ENCODE data around the gene AP5B1. TPM values are rescaled to one million over a fixed set of nuclear protein-coding genes. Genes with fewer than 3 reads are reported as not detected.

The AP5B1 gene
- total RNA-seq, 5 donors from 2014 or later (not counting 1 experiment from before 2014, with no cell fraction given), result 17.7 to 31.6 (median 30.1) TPM

DNA sequence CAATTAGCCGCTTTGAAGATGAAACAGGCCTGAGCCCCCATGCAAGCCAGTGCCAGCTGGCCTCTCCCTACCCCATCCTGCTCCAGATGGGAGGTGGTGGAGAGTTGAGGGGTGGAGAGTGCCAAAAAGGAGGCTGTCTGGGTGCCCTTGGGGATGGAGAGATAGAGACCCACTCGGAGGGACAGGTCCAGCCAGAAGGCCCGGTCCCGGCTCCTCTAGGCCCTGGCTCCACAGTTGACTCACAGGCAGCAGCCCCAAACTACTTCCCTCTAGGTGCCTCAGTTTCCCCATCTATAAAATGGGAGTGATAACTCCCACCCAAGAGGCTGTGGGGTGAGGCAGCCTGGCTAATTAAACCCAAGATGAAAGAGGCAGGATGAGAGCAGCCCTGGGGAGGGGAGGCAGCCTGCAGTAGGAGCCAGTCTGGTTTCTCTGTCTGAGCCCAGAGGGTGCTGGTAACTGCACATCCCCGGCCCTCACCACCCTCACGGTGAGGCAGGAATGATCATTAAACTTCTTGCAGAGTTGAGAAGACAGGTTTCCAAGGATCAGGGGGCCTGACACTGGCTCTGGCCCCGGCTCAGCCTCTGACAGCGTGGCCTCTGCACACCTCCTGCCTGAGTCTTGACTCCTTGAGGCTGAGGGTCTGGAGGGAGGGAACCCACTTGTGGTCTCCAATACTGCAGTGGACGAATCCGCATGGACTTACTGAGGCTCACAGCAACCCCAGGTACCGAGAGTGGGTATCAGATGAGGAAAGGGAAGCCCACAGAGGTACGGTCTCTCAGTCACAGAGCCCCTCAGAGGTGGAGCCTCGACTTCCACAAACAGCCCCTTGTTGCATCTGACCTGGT is 1.4 kb upstream of the AP5B1 start:
- H3K36me3 Mint-ChIP-seq, result no peaks in the 10 kb centered on the region
- H3K4me1 Mint-ChIP-seq, result peaks cover 17 to 31% (median 23%) of the 10 kb centered on the region in 3 donors
- H3K27me3 ChIP-seq (replicated peaks in 1 of 2; ENCODE audit: control insufficient read depth in 2 of 2, extremely low read depth in 1 of 2, insufficient read depth in 2 of 2, low read length in 1 of 2), result peaks cover 0 to 33% of the 10 kb centered on the region in 2 experiments
- H3K4me1 ChIP-seq (ENCODE audit: control insufficient read depth in 1 of 2, extremely low read depth in 1 of 2, insufficient read depth in 2 of 2, low read length in 2 of 2), result peaks cover 5 to 52% of the 10 kb centered on the region in 2 experiments
- H3K4me3 ChIP-seq (ENCODE audit: control insufficient read depth in 1 of 2, extremely low read depth in 1 of 2, low read length in 1 of 2), result no peak overlapping the region
- no peaks in the 10 kb centered on the region for H3K9me3 Mint-ChIP-seq
- 96% methylated on average over 3 of the region's 13 CpGs for WGBS (ENCODE audit: insufficient coverage)
- no peaks in the 10 kb centered on the region for H3K9me3 ChIP-seq
- POLR2A ChIA-PET, result no interaction called here
- ATAC-seq (replicated peaks in 1 of 4) (no peak), DNase-seq (no peak)
- no peak overlapping the region for H3K27ac ChIP-seq (ENCODE audit: low read length)
- no peak overlapping the region for H3K27ac Mint-ChIP-seq
- H3K27me3 Mint-ChIP-seq, result peaks cover 12 to 13% of the 10 kb centered on the region in 2 donors
- H3K4me3 Mint-ChIP-seq, result peak overlapping the region; percentile 37 to 47 (median 42)
- CTCF ChIA-PET, result interaction anchor here in 1 of 2 donors (1.5 kb wide), 1 partner anchor 35 kb away, joined by 8 read pairs; no protein-coding TSS in a partner anchor
- peaks cover 0 to 21% of the 10 kb centered on the region in 2 donors for H3K36me3 ChIP-seq (ENCODE audit: control insufficient read depth in 2 of 2, extremely low read depth in 1 of 2, insufficient read depth in 1 of 2, low read length in 1 of 2)

DNA sequence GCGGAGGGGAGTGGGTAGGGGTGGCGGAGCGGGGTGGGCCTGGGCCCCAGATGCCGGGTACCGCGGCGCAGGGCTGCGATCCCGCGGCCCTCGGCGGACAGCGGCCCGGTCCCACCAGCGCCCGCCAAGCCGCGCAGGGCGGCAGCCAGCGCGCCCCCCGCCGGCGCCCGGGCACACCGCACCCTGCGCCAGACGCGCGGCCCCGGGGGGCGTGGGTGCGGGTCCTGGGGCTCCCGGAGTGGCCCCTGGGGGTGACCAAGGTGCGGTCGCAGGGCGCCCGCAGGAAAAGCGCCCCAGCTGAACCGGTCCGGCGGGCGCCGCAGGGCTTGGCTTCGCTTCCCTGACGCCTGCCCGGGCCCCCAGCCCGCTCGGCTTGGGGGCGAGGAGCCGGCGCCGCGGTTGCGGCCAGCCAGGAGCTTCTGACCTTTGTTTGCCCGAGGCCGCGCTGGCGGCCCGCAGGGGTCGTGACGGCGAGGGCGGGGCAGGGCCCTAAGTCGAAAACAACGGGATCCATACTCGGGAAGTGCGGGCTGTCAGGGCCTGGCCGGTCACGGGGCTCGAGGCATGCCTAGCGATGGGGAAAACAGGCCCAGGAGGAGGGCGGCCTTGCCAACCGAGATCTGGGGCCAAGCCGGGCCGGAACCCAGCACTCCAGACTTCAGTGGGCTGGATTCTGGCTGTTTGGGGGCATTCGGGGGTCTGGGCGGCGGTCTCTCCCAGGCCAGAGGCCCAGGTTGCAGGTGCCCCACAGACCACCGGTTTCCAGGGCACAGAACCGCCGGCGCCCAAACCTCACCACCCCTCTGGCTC is 581 bp upstream of the AP5B1 start:
- peak overlapping the region; percentile 28 to 46 for H3K4me3 ChIP-seq (ENCODE audit: control insufficient read depth in 1 of 2, extremely low read depth in 1 of 2, low read length in 1 of 2)
- ATAC-seq (replicated peaks in 1 of 4), result peak; percentile 50 to 59 (median 55)
- no peak overlapping the region for H3K27ac Mint-ChIP-seq
- POLR2A ChIA-PET, result no interaction called here
- H3K4me1 Mint-ChIP-seq, result peaks cover 17 to 29% (median 27%) of the 10 kb centered on the region in 3 donors
- H3K9me3 Mint-ChIP-seq, result no peaks in the 10 kb centered on the region
- CTCF ChIA-PET, result interaction anchor here in 1 of 2 donors (1.2 to 1.8 kb wide), 4 partner anchors 37 to 159 kb away, joined by 3 to 13 read pairs (median 8); partner anchors contain the start of genes KAT5 and MUS81
- peaks cover 0 to 26% of the 10 kb centered on the region in 2 experiments for H3K27me3 ChIP-seq (replicated peaks in 1 of 2; ENCODE audit: control insufficient read depth in 2 of 2, extremely low read depth in 1 of 2, insufficient read depth in 2 of 2, low read length in 1 of 2)
- H3K27me3 Mint-ChIP-seq, result peaks cover 8 to 10% of the 10 kb centered on the region in 2 donors
- no peaks in the 10 kb centered on the region for H3K9me3 ChIP-seq
- peaks cover 5 to 45% of the 10 kb centered on the region in 2 experiments for H3K4me1 ChIP-seq (ENCODE audit: control insufficient read depth in 1 of 2, extremely low read depth in 1 of 2, insufficient read depth in 2 of 2, low read length in 2 of 2)
- H3K4me3 Mint-ChIP-seq, result peak overlapping the region; percentile 29 to 55 (median 47)
- no peak for DNase-seq
- H3K36me3 Mint-ChIP-seq, result no peaks in the 10 kb centered on the region
- H3K36me3 ChIP-seq (ENCODE audit: control insufficient read depth in 2 of 2, extremely low read depth in 1 of 2, insufficient read depth in 1 of 2, low read length in 1 of 2), result peaks cover 0 to 23% of the 10 kb centered on the region in 2 donors
- WGBS (ENCODE audit: insufficient coverage), result 15% methylated on average over 75 of the region's 83 CpGs
- no peak overlapping the region for H3K27ac ChIP-seq (ENCODE audit: low read length)

- peaks cover 4 to 23% of the 10 kb centered on the region in 2 donors for H3K36me3 ChIP-seq (ENCODE audit: control insufficient read depth in 2 of 2, extremely low read depth in 1 of 2, insufficient read depth in 1 of 2, low read length in 1 of 2)
- H3K9me3 ChIP-seq, result no peaks in the 10 kb centered on the region
- no peaks in the 10 kb centered on the region for H3K36me3 Mint-ChIP-seq
- peak overlapping the region in 1 of 2 donors; percentile 39 for H3K27ac Mint-ChIP-seq
- WGBS (ENCODE audit: insufficient coverage), result 3% methylated on average over 76 of the region's 76 CpGs
- peaks cover 0 to 14% of the 10 kb centered on the region in 2 experiments for H3K27me3 ChIP-seq (replicated peaks in 1 of 2; ENCODE audit: control insufficient read depth in 2 of 2, extremely low read depth in 1 of 2, insufficient read depth in 2 of 2, low read length in 1 of 2)
- peaks cover 2 to 33% of the 10 kb centered on the region in 2 experiments for H3K4me1 ChIP-seq (ENCODE audit: control insufficient read depth in 1 of 2, extremely low read depth in 1 of 2, insufficient read depth in 2 of 2, low read length in 2 of 2)
- CTCF ChIA-PET, result interaction anchor here (0.7 to 2.1 kb wide), 14 partner anchors 10 to 209 kb away, joined by 3 to 13 read pairs (median 4); partner anchors contain the start of genes KAT5 (in 1 of the 2), MUS81 (in 1 of the 2) and RNASEH2C (in 1 of the 2)
- peak overlapping the region; percentile 75 to 80 for H3K4me3 ChIP-seq (ENCODE audit: control insufficient read depth in 1 of 2, extremely low read depth in 1 of 2, low read length in 1 of 2)
- POLR2A ChIA-PET, result interaction anchor here in 1 of 2 donors (0.7 kb wide), 1 partner anchor 25 kb away, joined by 3 read pairs; no protein-coding TSS in a partner anchor
- ATAC-seq (replicated peaks in 1 of 4), result peak; percentile 59 to 66 (median 65)
- peaks cover 1% of the 10 kb centered on the region in 2 donors for H3K27me3 Mint-ChIP-seq
- no peak overlapping the region for H3K27ac ChIP-seq (ENCODE audit: low read length)
- H3K9me3 Mint-ChIP-seq, result no peaks in the 10 kb centered on the region
- H3K4me3 Mint-ChIP-seq, result peak overlapping the region; percentile 78 to 84 (median 83)
- peak; percentile 50 to 84 (median 73) for DNase-seq
- peaks cover 9 to 20% (median 18%) of the 10 kb centered on the region in 3 donors for H3K4me1 Mint-ChIP-seq
Observed at GRCh38 chr11:65779919-65780769, 632 bp downstream of the AP5B1 start.

GRCh38 chr11:65779669-65779918 is 1.2 kb downstream of the AP5B1 start:
- Mint-ChIP-seq H3K27me3 (no peaks in the 10 kb centered on the region), H3K36me3 (no peaks in the 10 kb centered on the region), H3K4me1 (peaks cover 7 to 18% (median 16%) of the 10 kb centered on the region in 3 donors), H3K4me3 (peak overlapping the region; percentile 78 to 84 (median 83)), H3K27ac (no peak overlapping the region), H3K9me3 (no peaks in the 10 kb centered on the region)
- CTCF ChIA-PET, result interaction anchor here (0.9 to 2.1 kb wide), 10 partner anchors 9 to 210 kb away, joined by 3 to 13 read pairs (median 5); partner anchors contain the start of genes KAT5 (in 1 of the 2), MUS81 (in 1 of the 2) and RNASEH2C (in 1 of the 2)
- ATAC-seq (replicated peaks in 1 of 4) (no peak), DNase-seq (no peak)
- peaks cover 4 to 23% of the 10 kb centered on the region in 2 donors for H3K36me3 ChIP-seq (ENCODE audit: control insufficient read depth in 2 of 2, extremely low read depth in 1 of 2, insufficient read depth in 1 of 2, low read length in 1 of 2)
- peak overlapping the region in 1 of 2 donors; percentile 75 for H3K4me3 ChIP-seq (ENCODE audit: control insufficient read depth in 1 of 2, extremely low read depth in 1 of 2, low read length in 1 of 2)
- no peak overlapping the region for H3K27ac ChIP-seq (ENCODE audit: low read length)
- peaks cover 2 to 31% of the 10 kb centered on the region in 2 experiments for H3K4me1 ChIP-seq (ENCODE audit: control insufficient read depth in 1 of 2, extremely low read depth in 1 of 2, insufficient read depth in 2 of 2, low read length in 2 of 2)
- 78% methylated on average over 7 of the region's 12 CpGs for WGBS (ENCODE audit: insufficient coverage)
- H3K9me3 ChIP-seq, result no peaks in the 10 kb centered on the region
- peaks cover 0 to 12% of the 10 kb centered on the region in 2 experiments for H3K27me3 ChIP-seq (replicated peaks in 1 of 2; ENCODE audit: control insufficient read depth in 2 of 2, extremely low read depth in 1 of 2, insufficient read depth in 2 of 2, low read length in 1 of 2)
- POLR2A ChIA-PET, result no interaction called here

- Histone ChIP-seq H3K4me3 (ENCODE audit: control insufficient read depth in 1 of 2, extremely low read depth in 1 of 2, low read length in 1 of 2) (peak overlapping the region in 1 of 2 donors; percentile 75), H3K27ac (ENCODE audit: low read length) (no peak overlapping the region), H3K27me3 (replicated peaks in 1 of 2; ENCODE audit: control insufficient read depth in 2 of 2, extremely low read depth in 1 of 2, insufficient read depth in 2 of 2, low read length in 1 of 2) (peaks cover 0 to 10% of the 10 kb centered on the region in 2 experiments), H3K4me1 (ENCODE audit: control insufficient read depth in 1 of 2, extremely low read depth in 1 of 2, insufficient read depth in 2 of 2, low read length in 2 of 2) (peaks cover 2 to 31% of the 10 kb centered on the region in 2 experiments), H3K36me3 (ENCODE audit: control insufficient read depth in 2 of 2, extremely low read depth in 1 of 2, insufficient read depth in 1 of 2, low read length in 1 of 2) (peaks cover 4 to 23% of the 10 kb centered on the region in 2 donors), H3K9me3 (no peaks in the 10 kb centered on the region)
- peaks cover 7 to 14% (median 13%) of the 10 kb centered on the region in 3 donors for H3K4me1 Mint-ChIP-seq
- no peak for DNase-seq
- no peaks in the 10 kb centered on the region for H3K27me3 Mint-ChIP-seq
- H3K27ac Mint-ChIP-seq, result peak overlapping the region in 1 of 2 donors; percentile 43
- no peaks in the 10 kb centered on the region for H3K9me3 Mint-ChIP-seq
- ATAC-seq (replicated peaks in 1 of 4), result no peak
- no peaks in the 10 kb centered on the region for H3K36me3 Mint-ChIP-seq
- WGBS (ENCODE audit: insufficient coverage), result 99% methylated on average over 20 of the region's 25 CpGs
- ChIA-PET CTCF (interaction anchor here (0.5 to 2.1 kb wide), 11 partner anchors 9 to 422 kb away, joined by 3 to 13 read pairs (median 4); partner anchors contain the start of genes KAT5 (in 1 of the 2), MUS81 (in 1 of the 2) and RNASEH2C (in 1 of the 2)), POLR2A (no interaction called here)
- peak overlapping the region; percentile 72 to 84 (median 78) for H3K4me3 Mint-ChIP-seq
Observed at GRCh38 chr11:65778901-65779668, 1.7 kb downstream of the AP5B1 start.
